Heart left ventricle (tissue), 16 donors: ENCODE measurements around the gene C20orf204. TPM values are rescaled to one million over a fixed set of nuclear protein-coding genes. Genes with fewer than 3 reads are reported as not detected.

ENCODE experiments used
- ATAC-seq, 4 donors: fragments of 200-7000 bp; cut with Tn5 transposase; one replicate each; pipeline ENCODE4 v1.9.1; 2020 to 2022; ENCODE audit warnings: moderate library complexity in 4 of 4, mild to moderate bottlenecking in 3 of 4, moderate number of reproducible peaks in 1 of 4
- DNase-seq, 5 donors: peaks; one replicate each; pipeline ENCODE4 v3.0.0-alpha.2; 2020
- H3K27ac ChIP-seq, 12 donors: fragments of 200-600 bp; sonication (generic) in 4 of 12; one replicate each; pipeline versions ENCODE4 v1.5.0 to v1.8.0; 2016 to 2022; ENCODE audit warnings: mild to moderate bottlenecking in 2 of 12
- H3K27me3 ChIP-seq, 9 donors: fragments of 200-600 bp; sonication (generic) in 2 of 9; one replicate each; pipeline versions ENCODE4 v1.5.1 to v1.8.0; 2016 to 2022; ENCODE audit warnings: mild to moderate bottlenecking in 3 of 9
- H3K36me3 ChIP-seq, 9 donors: fragments of 200-600 bp; sonication (generic) in 2 of 9; one replicate each; pipeline versions ENCODE4 v1.5.0 to v1.8.0; 2018 to 2022; ENCODE audit warnings: mild to moderate bottlenecking in 2 of 9
- H3K4me1 ChIP-seq, 12 donors: fragments of 200-600 bp; sonication (generic) in 4 of 12; one replicate each; pipeline versions ENCODE4 v1.5.0 to v1.8.0; 2016 to 2022; ENCODE audit warnings: mild to moderate bottlenecking in 3 of 12
- H3K4me3 ChIP-seq, 12 donors: fragments of 200-600 bp; sonication (generic) in 4 of 12; one replicate each; pipeline versions ENCODE4 v1.5.0 to v1.8.0; 2017 to 2022; ENCODE audit warnings: mild to moderate bottlenecking in 9 of 12, moderate library complexity in 4 of 12
- H3K9me3 ChIP-seq, 12 donors: fragments of 200-600 bp; sonication (generic) in 4 of 12; one replicate each; pipeline versions ENCODE4 v1.5.0 to v1.8.0; 2016 to 2022; ENCODE audit warnings: mild to moderate bottlenecking in 1 of 12
- CTCF ChIP-seq, 12 donors: fragments of 200-600 bp; sonication (generic) in 4 of 12; IDR thresholded peaks; one replicate each; pipeline versions ENCODE4 v1.5.0 to v1.8.0; 2018 to 2022; ENCODE audit warnings: antibody characterized with exemption in 12 of 12, mild to moderate bottlenecking in 5 of 12
- POLR2A ChIP-seq, 2 donors: fragments of 450-650 bp; IDR thresholded peaks; one replicate each; pipeline ENCODE4 v1.6.1; 2017; ENCODE audit warnings: antibody characterized with exemption in 2 of 2, mild to moderate bottlenecking in 2 of 2, moderate library complexity in 2 of 2
- WGBS, 4 donors: extraction: QIAGEN DNeasy Blood & Tissue Kit in 2 of 4; methylation state at CpG; one replicate each; pipeline versions ENCODE4 v1.1.5 to v1.1.7; 2013 to 2018; 5-methylcytosine and 5-hydroxymethylcytosine counted together
- intact Hi-C, 10 donors: fragments of 100-400 bp; cut with DNase I; formaldehyde crosslinking; loops; one replicate each; pipeline versions ENCODE4 v1.11.1 to v1.14.2; 2022
- polyA plus RNA-seq, 2 donors: library from polyadenylated mRNA; stranded (reverse); fragments of 200-250 nt; gene quantifications; one replicate each; pipeline ENCODE4 v1.2.3, GENCODE V29; 2013
- total RNA-seq, 9 donors: library from RNA; depleted of rRNA in 2 of 9; stranded (reverse); fragments of >200 nt in 2 of 9; fragmentation: NEBNext Ultra II Directional in 3 of 9; extraction: Animal tissue kit (Norgen Biotek cat#: 25700) in 3 of 9; gene quantifications; one replicate each; pipeline versions ENCODE4 v1.1.0 to v1.2.4, GENCODE V29; 2016 to 2023
- donor health status: ischemic (EF 13 %, LVEDD 7.1; RV severe dilation, severe dysfunction).
- donor health status: healthy with polysubstance abuse.
- donor health status: DM: no; HTN: yes; CAD: no.
- donor health status: DM: no; HTN: no; CAD: no.
- donor health status: ischemic (EF 25% LVEDD 6.9; RV normal size, moderate dysfunction).
- donor health status: ischemic (EF 25% LVEDD 5.7; RV mildly dilated, moderate dysfunction).
- donor health status: healthy.
- donor health status: DM: yes; HTN: yes; CAD: no.
- donor health status: ischemic (EF 35%, LVEDD 5.7; RV mildly dilated, moderate dysfunction).
- donor health status: nonischemic (EF 11% LVEDD 7.7; RV severe dilation, severe dysfunction).
- donor health status: DM: yes; HTN: yes; CAD: no.
- donor health status: PGD.
- donor health status: ischemic (EF 29% LVEDD 5.4; RV normal size, mild dysfunction).
- donor health status: nonischemic (EF 23%, LVEDD 6.1; RV moderate dilation, normal function).

Gene C20orf204
- total and polyA plus RNA-seq, 11 donors, result 0.16 to 1.2 (median 0.42) TPM

- peak in 3 of 5 donors; percentile 59 to 72 (median 67) for DNase-seq
- H3K36me3 ChIP-seq, result peaks cover 0 to 23% (median 8%) of the 10 kb centered on the region in 9 donors
- H3K9me3 ChIP-seq, result no peaks in the 10 kb centered on the region
- ATAC-seq, result peak in 3 of 4 donors; percentile 11 to 38 (median 23)
- H3K27me3 ChIP-seq, result peaks cover 0 to 69% (median 37%) of the 10 kb centered on the region in 9 donors
- peak overlapping the region; percentile 37 to 90 (median 78) for H3K27ac ChIP-seq
- peak overlapping the region in 9 of 12 donors; percentile 54 to 91 (median 65) for H3K4me3 ChIP-seq
- peaks cover 0 to 45% (median 21%) of the 10 kb centered on the region in 12 donors for H3K4me1 ChIP-seq
- intact Hi-C loops, result no loop called here
- TF ChIP-seq CTCF (IDR thresholded peaks at IDR 0.05) (no peak), POLR2A (IDR thresholded peaks at IDR 0.05) (peak in 1 of 2 donors; percentile 9)
- 40 to 75% (median 48%) methylated on average over 8 to 11 of the region's 11 CpGs for WGBS, 4 donors
Measured at GRCh38 chr20:64045346-64046011, 9.5 kb downstream of the C20orf204 start.

GRCh38 chr20:64047046-64047389, 11.0 kb downstream of the C20orf204 start:
- peaks cover 0 to 23% (median 8%) of the 10 kb centered on the region in 9 donors for H3K36me3 ChIP-seq
- WGBS, 4 donors, result 58 to 72% (median 65%) methylated on average over 8 of the region's 8 CpGs
- H3K4me1 ChIP-seq, result peaks cover 0 to 32% (median 7%) of the 10 kb centered on the region in 12 donors
- intact Hi-C loops, result no loop called here
- DNase-seq (no peak), ATAC-seq (no peak)
- H3K27me3 ChIP-seq, result peaks cover 0 to 64% (median 25%) of the 10 kb centered on the region in 9 donors
- peak overlapping the region in 11 of 12 donors; percentile 29 to 90 (median 83) for H3K27ac ChIP-seq
- TF ChIP-seq POLR2A (IDR thresholded peaks at IDR 0.05), result no peak
- no peak for TF ChIP-seq CTCF (IDR thresholded peaks at IDR 0.05)
- peak overlapping the region; percentile 39 to 91 (median 63) for H3K4me3 ChIP-seq
- H3K9me3 ChIP-seq, result no peaks in the 10 kb centered on the region

GRCh38 chr20:64047968-64048401, 12.0 kb downstream of the C20orf204 start:
- DNase-seq, result no peak
- Histone ChIP-seq H3K4me1 (peaks cover 0 to 37% (median 12%) of the 10 kb centered on the region in 12 donors), H3K27ac (peak overlapping the region; percentile 57 to 90 (median 82)), H3K27me3 (peaks cover 0 to 58% (median 20%) of the 10 kb centered on the region in 9 donors), H3K4me3 (peak overlapping the region; percentile 39 to 91 (median 63)), H3K9me3 (no peaks in the 10 kb centered on the region), H3K36me3 (peaks cover 0 to 23% (median 8%) of the 10 kb centered on the region in 9 donors)
- intact Hi-C loops, result no loop called here
- 10 to 30% (median 11%) methylated on average over 20 to 49 of the region's 49 CpGs for WGBS, 4 donors
- TF ChIP-seq POLR2A (IDR thresholded peaks at IDR 0.05) (no peak), CTCF (IDR thresholded peaks at IDR 0.05) (no peak)
- no peak for ATAC-seq

- intact Hi-C loops, result no loop called here
- no peak for ATAC-seq
- WGBS, 4 donors, result 0 to 4% (median 3%) methylated on average over 28 to 101 of the region's 101 CpGs
Measured at GRCh38 chr20:64048402-64049044, 12.5 kb downstream of the C20orf204 start.

More at GRCh38 chr20:64048402-64049044, 12.5 kb downstream of the C20orf204 start:
- DNase-seq, result no peak
- TF ChIP-seq CTCF (IDR thresholded peaks at IDR 0.05), result no peak
- no peak for TF ChIP-seq POLR2A (IDR thresholded peaks at IDR 0.05)
- Histone ChIP-seq H3K27ac (peak overlapping the region; percentile 57 to 90 (median 82)), H3K4me3 (peak overlapping the region; percentile 39 to 91 (median 63)), H3K27me3 (peaks cover 0 to 59% (median 16%) of the 10 kb centered on the region in 9 donors), H3K4me1 (peaks cover 0 to 42% (median 16%) of the 10 kb centered on the region in 12 donors), H3K36me3 (peaks cover 0 to 23% (median 8%) of the 10 kb centered on the region in 9 donors), H3K9me3 (no peaks in the 10 kb centered on the region)
